OCI-LY1 (cell line): Measurements from ENCODE around the gene BICRAL.

Source experiments
- H2AFZ ChIP-seq: fragments of 200-600 bp; sonication (generic), shearing (Covaris generic); 2 replicates; pipeline ENCODE4 v1.6.0; 2014; ENCODE audit warnings: antibody characterized with exemption, mild to moderate bottlenecking, low read length
- H3F3A ChIP-seq: fragments of 200-600 bp; sonication (generic), shearing (Covaris generic); 2 replicates; pipeline ENCODE4 v1.6.0; 2014; ENCODE audit warnings: mild to moderate bottlenecking, antibody characterized with exemption, low read length, moderate library complexity; ENCODE audit not compliant: insufficient read depth
- H3K27ac ChIP-seq: fragments of 200-600 bp; sonication (generic); 2 replicates; pipeline ENCODE4 v1.5.1; 2014; ENCODE audit warnings: low read length, mixed run types, mild to moderate bottlenecking, low read depth; ENCODE audit not compliant: poor library complexity, severe bottlenecking
- H3K27me3 ChIP-seq: fragments of 200-600 bp; sonication (generic); 2 replicates; pipeline ENCODE4 v1.6.0; 2014; ENCODE audit warnings: antibody characterized with exemption, mild to moderate bottlenecking, low read length, moderate library complexity; ENCODE audit not compliant: insufficient read depth
- H3K36me3 ChIP-seq: fragments of 200-600 bp; sonication (generic); 2 replicates; pipeline ENCODE4 v1.6.1; 2014; ENCODE audit warnings: mild to moderate bottlenecking, antibody characterized with exemption, low read length, moderate library complexity, mixed read lengths; ENCODE audit not compliant: insufficient read depth
- H3K4me1 ChIP-seq: fragments of 200-600 bp; sonication (generic); 2 replicates; pipeline ENCODE4 v1.5.1; 2014; ENCODE audit warnings: mild to moderate bottlenecking, low read length, moderate library complexity; ENCODE audit not compliant: insufficient read depth, severe bottlenecking
- H3K4me2 ChIP-seq: fragments of 200-600 bp; sonication (generic), shearing (Covaris generic); 2 replicates; pipeline ENCODE4 v1.6.1; 2014; ENCODE audit warnings: low read length
- H3K4me3 ChIP-seq: fragments of 200-600 bp; sonication (generic); 2 replicates; pipeline ENCODE4 v1.5.1; 2014; ENCODE audit warnings: low read length, low read depth, mild to moderate bottlenecking, mixed read lengths; ENCODE audit not compliant: poor library complexity, severe bottlenecking
- H3K79me2 ChIP-seq: fragments of 200-600 bp; shearing (Covaris generic); 2 replicates; pipeline ENCODE4 v1.6.1; 2016; ENCODE audit warnings: mixed run types, low read length, mixed read lengths; ENCODE audit not compliant: insufficient read depth
- H3K9ac ChIP-seq: fragments of 200-600 bp; sonication (generic), shearing (Covaris generic); 2 replicates; pipeline ENCODE4 v1.6.1; 2014; ENCODE audit warnings: mild to moderate bottlenecking, low read length, mixed read lengths
- H3K9me2 ChIP-seq: fragments of 200-600 bp; sonication (generic), shearing (Covaris generic); 2 replicates; pipeline ENCODE4 v1.6.1; 2014; ENCODE audit warnings: low read depth, mild to moderate bottlenecking, low read length, mixed read lengths
- H3K9me3 ChIP-seq: fragments of 200-600 bp; shearing (Covaris generic); 2 replicates; pipeline ENCODE4 v1.6.1; 2014; ENCODE audit warnings: low read length, mixed read lengths
- H4K20me1 ChIP-seq: fragments of 200-600 bp; sonication (generic), shearing (Covaris generic); 2 replicates; pipeline ENCODE4 v1.6.0; 2016; ENCODE audit warnings: mild to moderate bottlenecking, low read length; ENCODE audit not compliant: insufficient read depth
- EZH2 ChIP-seq: fragments of 200-600 bp; sonication (generic), shearing (Covaris generic); IDR thresholded peaks from 2 replicates; pipeline ENCODE4 v1.8.0; 2017; ENCODE audit warnings: borderline replicate concordance, mixed run types, mild to moderate bottlenecking, antibody characterized with exemption, low read length, moderate library complexity, mixed read lengths
- TF ChIP-seq, protein P1 (sequence below): fragments of 200-600 bp; sonication (generic), shearing (Covaris generic); IDR thresholded peaks from 2 replicates; pipeline ENCODE4 v1.5.1; 2017; ENCODE audit warnings: mild to moderate bottlenecking, antibody characterized with exemption, low read length, moderate library complexity, mixed read lengths

The BICRAL gene

DNA sequence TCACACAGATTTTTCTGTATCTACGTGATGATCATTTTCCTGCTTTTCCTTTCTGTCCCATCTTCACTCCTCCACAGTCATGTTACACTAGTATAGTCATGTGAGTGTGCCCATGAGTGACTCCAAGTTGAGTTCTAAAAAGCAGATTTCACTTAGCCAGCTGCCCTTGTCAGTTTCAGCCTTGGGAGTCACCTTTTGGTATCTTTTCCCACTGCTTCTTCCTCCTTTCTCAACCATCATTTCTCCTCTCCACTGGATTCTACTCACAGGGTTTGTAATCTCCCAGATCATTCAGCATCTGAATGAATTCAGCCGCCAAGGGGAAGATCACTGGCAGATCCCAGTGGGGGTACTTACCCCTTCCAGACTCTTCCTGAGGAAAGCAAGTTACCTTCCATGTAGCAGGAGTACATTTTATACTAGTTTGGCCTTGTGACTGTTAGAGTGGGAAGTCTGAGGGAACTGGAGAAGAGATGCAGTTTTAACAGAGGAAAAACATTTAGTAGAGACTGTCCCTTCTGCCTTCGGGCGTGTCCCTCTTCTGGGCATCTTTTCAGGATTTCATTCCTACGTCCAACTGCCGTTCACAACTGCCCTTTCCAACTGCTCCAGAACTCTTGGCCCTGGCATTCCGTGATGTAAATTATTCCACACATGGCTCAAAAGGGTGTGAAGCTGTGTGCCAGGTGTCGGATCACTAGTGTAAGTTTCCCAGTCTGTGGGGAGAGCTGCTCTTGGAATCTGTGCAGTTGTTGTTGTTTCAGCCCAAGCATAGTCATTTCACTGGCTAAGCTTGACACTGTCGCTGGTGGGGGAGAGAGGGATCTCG, 38.9 kb downstream of the BICRAL start:
- no peaks in the 10 kb centered on the region for H3K9me3 ChIP-seq
- H3K4me2 ChIP-seq = peak overlapping the region; percentile 41; the same call in 1 of the 2 replicates
- H3K9ac ChIP-seq = peak overlapping the region; percentile 37; the same call in 1 of the 2 replicates
- no peaks in the 10 kb centered on the region for H4K20me1 ChIP-seq
- H3K36me3 ChIP-seq = peaks cover 32% of the 10 kb centered on the region
- H2AFZ ChIP-seq = no peak overlapping the region
- H3K79me2 ChIP-seq = no peaks in the 10 kb centered on the region; the same call in 1 of the 2 replicates
- H3F3A ChIP-seq = no peaks in the 10 kb centered on the region
- H3K4me1 ChIP-seq = peaks cover 27% of the 10 kb centered on the region
- TF ChIP-seq EZH2 = no peak
- TF ChIP-seq, protein P1, sequence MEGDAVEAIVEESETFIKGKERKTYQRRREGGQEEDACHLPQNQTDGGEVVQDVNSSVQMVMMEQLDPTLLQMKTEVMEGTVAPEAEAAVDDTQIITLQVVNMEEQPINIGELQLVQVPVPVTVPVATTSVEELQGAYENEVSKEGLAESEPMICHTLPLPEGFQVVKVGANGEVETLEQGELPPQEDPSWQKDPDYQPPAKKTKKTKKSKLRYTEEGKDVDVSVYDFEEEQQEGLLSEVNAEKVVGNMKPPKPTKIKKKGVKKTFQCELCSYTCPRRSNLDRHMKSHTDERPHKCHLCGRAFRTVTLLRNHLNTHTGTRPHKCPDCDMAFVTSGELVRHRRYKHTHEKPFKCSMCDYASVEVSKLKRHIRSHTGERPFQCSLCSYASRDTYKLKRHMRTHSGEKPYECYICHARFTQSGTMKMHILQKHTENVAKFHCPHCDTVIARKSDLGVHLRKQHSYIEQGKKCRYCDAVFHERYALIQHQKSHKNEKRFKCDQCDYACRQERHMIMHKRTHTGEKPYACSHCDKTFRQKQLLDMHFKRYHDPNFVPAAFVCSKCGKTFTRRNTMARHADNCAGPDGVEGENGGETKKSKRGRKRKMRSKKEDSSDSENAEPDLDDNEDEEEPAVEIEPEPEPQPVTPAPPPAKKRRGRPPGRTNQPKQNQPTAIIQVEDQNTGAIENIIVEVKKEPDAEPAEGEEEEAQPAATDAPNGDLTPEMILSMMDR = no peak
- H3K27me3 ChIP-seq = no peaks in the 10 kb centered on the region
- H3K27ac ChIP-seq = peak overlapping the region; percentile 69
- H3K9me2 ChIP-seq = no peaks in the 10 kb centered on the region
- peak overlapping the region; percentile 11 for H3K4me3 ChIP-seq

DNA sequence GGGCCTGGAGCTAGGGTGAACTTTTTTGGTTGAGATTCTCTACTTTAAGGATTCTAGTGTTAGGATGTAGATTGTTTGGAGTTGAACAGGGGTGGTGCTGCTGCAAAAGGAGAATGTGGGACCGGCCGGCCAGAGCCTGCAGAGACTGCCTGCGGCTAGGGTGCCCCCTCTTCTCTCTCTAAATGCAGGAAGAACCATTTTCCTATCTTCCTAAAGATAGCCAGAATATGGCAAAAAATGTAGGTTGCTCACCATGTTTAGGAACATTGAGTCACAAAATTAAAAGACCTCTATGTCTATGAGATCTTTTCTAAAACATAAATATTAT, 39.5 kb downstream of the BICRAL start:
- peak overlapping the region; percentile 69 for H3K27ac ChIP-seq
- H3K79me2 ChIP-seq = no peaks in the 10 kb centered on the region
- no peaks in the 10 kb centered on the region for H3K9me2 ChIP-seq
- H3K4me2 ChIP-seq = peak overlapping the region; percentile 41; the same call in 1 of the 2 replicates
- H3K4me3 ChIP-seq = peak overlapping the region; percentile 11
- TF ChIP-seq, protein P1 = no peak
- no peak for TF ChIP-seq EZH2
- no peaks in the 10 kb centered on the region for H3F3A ChIP-seq
- peak overlapping the region; percentile 37; the same call in 1 of the 2 replicates for H3K9ac ChIP-seq
- H4K20me1 ChIP-seq = no peaks in the 10 kb centered on the region
- no peak overlapping the region for H2AFZ ChIP-seq
- H3K36me3 ChIP-seq = peaks cover 36% of the 10 kb centered on the region
- H3K9me3 ChIP-seq = no peaks in the 10 kb centered on the region
- H3K4me1 ChIP-seq = peaks cover 27% of the 10 kb centered on the region
- no peaks in the 10 kb centered on the region for H3K27me3 ChIP-seq

DNA sequence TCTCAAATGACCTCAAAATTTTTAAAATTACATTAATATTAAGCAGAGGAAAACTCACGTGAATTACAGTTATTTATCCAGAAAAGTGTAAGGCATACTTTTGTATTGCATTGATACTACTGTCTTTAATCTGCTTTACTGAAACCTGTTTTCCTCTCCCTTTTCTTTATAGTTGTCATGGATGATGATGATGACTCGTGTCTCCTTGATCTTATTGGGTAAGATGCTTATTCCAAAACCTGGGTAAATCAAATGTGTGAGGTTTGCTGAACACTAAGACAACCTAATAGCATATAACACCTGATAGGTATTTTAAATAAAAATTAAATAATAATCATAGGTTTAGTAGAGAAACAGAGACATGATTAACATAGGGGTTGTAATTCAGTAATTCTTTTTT, 40.0 kb downstream of the BICRAL start:
- Histone ChIP-seq H3K36me3 (peaks cover 42% of the 10 kb centered on the region), H4K20me1 (no peaks in the 10 kb centered on the region), H3K9me2 (no peaks in the 10 kb centered on the region), H3K27me3 (no peaks in the 10 kb centered on the region), H3K4me3 (no peak overlapping the region), H3K4me2 (peak overlapping the region; percentile 41; the same call in 1 of the 2 replicates), H2AFZ (no peak overlapping the region), H3K27ac (peak overlapping the region; percentile 13), H3K4me1 (peaks cover 27% of the 10 kb centered on the region), H3K9ac (no peak overlapping the region; the same call in 1 of the 2 replicates), H3F3A (no peaks in the 10 kb centered on the region), H3K9me3 (no peaks in the 10 kb centered on the region), H3K79me2 (no peaks in the 10 kb centered on the region)
- TF ChIP-seq EZH2 = no peak
- TF ChIP-seq, protein P1 = no peak
